Keratinocyte (primary cell): ENCODE results near the gene ZFPM1.

Source experiments
- EZH2 ChIP-seq: IDR thresholded peaks from one replicate; pipeline ENCODE4 v1.6.1; 2012; ENCODE audit warnings: inconsistent platforms, mild to moderate bottlenecking, low read length, moderate library complexity
- TF ChIP-seq, protein P1 (sequence below), 3 experiments: IDR thresholded peaks in 1 of 3; conservative IDR thresholded peaks in 1 of 3; optimal IDR thresholded peaks in 1 of 3; 2 replicates in 2 of 3; 3 replicates in 1 of 3; pipeline versions ENCODE3 to v1.5.1; 2011; ENCODE audit warnings: low read length in 3 of 3, mild to moderate bottlenecking in 3 of 3, moderate library complexity in 2 of 3, control low read depth in 1 of 3, inconsistent platforms in 1 of 3; ENCODE audit not compliant: insufficient read depth in 2 of 3; ENCODE audit errors: extremely low read depth in 1 of 3

DNA sequence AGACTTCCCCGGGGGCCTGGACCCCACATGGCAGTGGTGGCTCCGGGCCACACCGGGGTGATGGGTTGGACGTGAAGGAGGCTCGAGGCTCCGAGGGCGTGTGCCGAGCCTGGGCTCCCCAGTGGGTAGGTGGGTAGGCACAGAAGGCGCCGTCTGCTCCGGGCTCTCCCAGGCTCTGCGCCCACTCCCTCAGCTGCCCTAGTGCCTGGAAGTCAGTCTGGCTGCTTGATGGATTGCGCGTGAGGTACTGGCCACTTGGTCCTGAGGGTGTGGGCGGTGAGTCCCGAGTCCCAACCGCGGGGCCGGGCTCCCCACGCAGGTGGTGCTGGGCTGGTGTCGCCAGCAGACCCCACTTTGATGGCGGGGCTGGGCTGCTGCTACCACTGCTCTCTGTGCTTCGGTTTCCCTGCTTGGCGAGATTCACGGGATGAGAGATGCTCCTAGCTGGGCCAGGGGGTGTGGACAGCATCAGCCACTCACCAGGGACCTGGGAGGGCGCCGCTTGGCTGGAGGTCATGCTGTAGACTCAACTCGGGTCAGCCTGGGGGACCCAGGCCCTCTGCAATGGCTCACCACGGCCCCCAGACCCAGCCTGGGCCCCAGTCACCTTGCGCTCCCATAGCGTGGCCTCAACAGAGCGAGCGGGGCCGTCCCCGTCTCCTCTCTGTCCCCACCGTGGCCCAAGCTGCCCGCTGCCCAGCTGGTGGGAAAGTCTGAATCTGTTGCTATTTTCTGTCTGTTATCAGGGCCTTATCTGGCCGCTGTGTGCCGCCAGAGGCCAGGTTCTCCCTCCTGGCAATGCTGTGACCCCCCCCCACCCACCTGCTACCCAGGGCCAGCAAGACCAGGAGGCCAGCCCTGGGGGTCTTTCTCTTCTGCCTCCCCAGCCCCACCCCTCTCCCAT is 26.1 kb downstream of the ZFPM1 start:
- TF ChIP-seq, protein P1, sequence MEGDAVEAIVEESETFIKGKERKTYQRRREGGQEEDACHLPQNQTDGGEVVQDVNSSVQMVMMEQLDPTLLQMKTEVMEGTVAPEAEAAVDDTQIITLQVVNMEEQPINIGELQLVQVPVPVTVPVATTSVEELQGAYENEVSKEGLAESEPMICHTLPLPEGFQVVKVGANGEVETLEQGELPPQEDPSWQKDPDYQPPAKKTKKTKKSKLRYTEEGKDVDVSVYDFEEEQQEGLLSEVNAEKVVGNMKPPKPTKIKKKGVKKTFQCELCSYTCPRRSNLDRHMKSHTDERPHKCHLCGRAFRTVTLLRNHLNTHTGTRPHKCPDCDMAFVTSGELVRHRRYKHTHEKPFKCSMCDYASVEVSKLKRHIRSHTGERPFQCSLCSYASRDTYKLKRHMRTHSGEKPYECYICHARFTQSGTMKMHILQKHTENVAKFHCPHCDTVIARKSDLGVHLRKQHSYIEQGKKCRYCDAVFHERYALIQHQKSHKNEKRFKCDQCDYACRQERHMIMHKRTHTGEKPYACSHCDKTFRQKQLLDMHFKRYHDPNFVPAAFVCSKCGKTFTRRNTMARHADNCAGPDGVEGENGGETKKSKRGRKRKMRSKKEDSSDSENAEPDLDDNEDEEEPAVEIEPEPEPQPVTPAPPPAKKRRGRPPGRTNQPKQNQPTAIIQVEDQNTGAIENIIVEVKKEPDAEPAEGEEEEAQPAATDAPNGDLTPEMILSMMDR (optimal IDR thresholded peaks at IDR 0.05 in 1 of 3, IDR thresholded peaks at IDR 0.05 in 1 of 3, conservative IDR thresholded peaks at IDR 0.05 in 1 of 3; ENCODE audit: extremely low read depth in 1 of 3, insufficient read depth in 2 of 3, low read length in 3 of 3): no peak
- no peak for TF ChIP-seq EZH2
